ENCODE results near the gene NDST1.

The NDST1 gene

GRCh38 chr5:150500328-150500841 is 7.5 kb upstream of the NDST1 start:
- H3K9me3 ChIP-seq (ENCODE audit: insufficient read depth, low read depth, low read length), result no peaks in the 10 kb centered on the region
- H3K36me3 ChIP-seq (ENCODE audit: insufficient read depth, low read length), result no peaks in the 10 kb centered on the region
- H3K4me3 ChIP-seq (ENCODE audit: low read length), result no peak overlapping the region
- no peak overlapping the region for H3K27ac ChIP-seq (ENCODE audit: low read depth, low read length)
- no peaks in the 10 kb centered on the region for H3K27me3 ChIP-seq (ENCODE audit: insufficient read depth, low read length)
- peaks cover 26% of the 10 kb centered on the region for H3K4me1 ChIP-seq (ENCODE audit: insufficient read depth, low read length)
- WGBS, result 95% methylated on average over 3 of the region's 3 CpGs
- H3K9ac ChIP-seq (ENCODE audit: low read depth, low read length), result no peak overlapping the region

- peaks cover 26% of the 10 kb centered on the region for H3K4me1 ChIP-seq (ENCODE audit: insufficient read depth, low read length)
- H3K4me3 ChIP-seq (ENCODE audit: low read length), result no peak overlapping the region
- peaks cover 2% of the 10 kb centered on the region; the same call in 1 of the 2 replicates for H3K36me3 ChIP-seq (ENCODE audit: insufficient read depth, low read length)
- H3K27ac ChIP-seq (ENCODE audit: low read depth, low read length), result no peak overlapping the region
- H3K9ac ChIP-seq (ENCODE audit: low read depth, low read length), result no peak overlapping the region
- H3K27me3 ChIP-seq (ENCODE audit: insufficient read depth, low read length), result no peaks in the 10 kb centered on the region
- H3K9me3 ChIP-seq (ENCODE audit: insufficient read depth, low read depth, low read length), result no peaks in the 10 kb centered on the region
- WGBS, result 98% methylated on average over 8 of the region's 8 CpGs
These were observed 7.0 kb upstream of the NDST1 start for GRCh38 chr5:150500905-150501304.

GRCh38 chr5:150502106-150502505 is 5.8 kb upstream of the NDST1 start:
- no peaks in the 10 kb centered on the region for H3K9me3 ChIP-seq (ENCODE audit: insufficient read depth, low read depth, low read length)
- no peak overlapping the region for H3K27ac ChIP-seq (ENCODE audit: low read depth, low read length)
- H3K4me3 ChIP-seq (ENCODE audit: low read length), result no peak overlapping the region
- H3K36me3 ChIP-seq (ENCODE audit: insufficient read depth, low read length), result peaks cover 2% of the 10 kb centered on the region; the same call in 1 of the 2 replicates
- peaks cover 30% of the 10 kb centered on the region for H3K4me1 ChIP-seq (ENCODE audit: insufficient read depth, low read length)
- H3K9ac ChIP-seq (ENCODE audit: low read depth, low read length), result no peak overlapping the region
- no peaks in the 10 kb centered on the region for H3K27me3 ChIP-seq (ENCODE audit: insufficient read depth, low read length)
- 89% methylated on average over 8 of the region's 8 CpGs for WGBS

- H3K27me3 ChIP-seq (ENCODE audit: insufficient read depth, low read length), result no peaks in the 10 kb centered on the region
- peaks cover 23% of the 10 kb centered on the region for H3K4me1 ChIP-seq (ENCODE audit: insufficient read depth, low read length)
- no peaks in the 10 kb centered on the region for H3K9me3 ChIP-seq (ENCODE audit: insufficient read depth, low read depth, low read length)
- H3K4me3 ChIP-seq (ENCODE audit: low read length), result no peak overlapping the region
- no peak overlapping the region for H3K27ac ChIP-seq (ENCODE audit: low read depth, low read length)
- 66% methylated on average over 3 of the region's 3 CpGs for WGBS
- no peak overlapping the region for H3K9ac ChIP-seq (ENCODE audit: low read depth, low read length)
- H3K36me3 ChIP-seq (ENCODE audit: insufficient read depth, low read length), result peaks cover 2% of the 10 kb centered on the region; the same call in 1 of the 2 replicates
These were observed 5.1 kb upstream of the NDST1 start for GRCh38 chr5:150502847-150503246.

- WGBS, result 99% methylated on average over 4 of the region's 4 CpGs
- Histone ChIP-seq H3K36me3 (ENCODE audit: insufficient read depth, low read length) (peaks cover 2% of the 10 kb centered on the region; the same call in 1 of the 2 replicates), H3K9ac (ENCODE audit: low read depth, low read length) (no peak overlapping the region), H3K27ac (ENCODE audit: low read depth, low read length) (no peak overlapping the region), H3K27me3 (ENCODE audit: insufficient read depth, low read length) (no peaks in the 10 kb centered on the region), H3K4me3 (ENCODE audit: low read length) (no peak overlapping the region), H3K9me3 (ENCODE audit: insufficient read depth, low read depth, low read length) (no peaks in the 10 kb centered on the region), H3K4me1 (ENCODE audit: insufficient read depth, low read length) (peaks cover 20% of the 10 kb centered on the region)
These were observed 4.5 kb upstream of the NDST1 start for GRCh38 chr5:150503386-150503785.

GRCh38 chr5:150503977-150504620 is 3.8 kb upstream of the NDST1 start:
- H3K9me3 ChIP-seq (ENCODE audit: insufficient read depth, low read depth, low read length), result no peaks in the 10 kb centered on the region
- WGBS, result 92% methylated on average over 9 of the region's 9 CpGs
- peaks cover 21% of the 10 kb centered on the region for H3K4me1 ChIP-seq (ENCODE audit: insufficient read depth, low read length)
- H3K9ac ChIP-seq (ENCODE audit: low read depth, low read length), result no peak overlapping the region
- H3K27me3 ChIP-seq (ENCODE audit: insufficient read depth, low read length), result no peaks in the 10 kb centered on the region
- no peak overlapping the region for H3K4me3 ChIP-seq (ENCODE audit: low read length)
- H3K27ac ChIP-seq (ENCODE audit: low read depth, low read length), result no peak overlapping the region
- peaks cover 2% of the 10 kb centered on the region; the same call in 1 of the 2 replicates for H3K36me3 ChIP-seq (ENCODE audit: insufficient read depth, low read length)

- 96% methylated on average over 8 of the region's 8 CpGs for WGBS
- Histone ChIP-seq H3K27me3 (ENCODE audit: insufficient read depth, low read length) (no peaks in the 10 kb centered on the region), H3K27ac (ENCODE audit: low read depth, low read length) (no peak overlapping the region), H3K9me3 (ENCODE audit: insufficient read depth, low read depth, low read length) (no peaks in the 10 kb centered on the region), H3K4me1 (ENCODE audit: insufficient read depth, low read length) (peaks cover 15% of the 10 kb centered on the region), H3K36me3 (ENCODE audit: insufficient read depth, low read length) (peaks cover 2% of the 10 kb centered on the region; the same call in 1 of the 2 replicates), H3K9ac (ENCODE audit: low read depth, low read length) (no peak overlapping the region), H3K4me3 (ENCODE audit: low read length) (no peak overlapping the region)
These were observed 2.9 kb upstream of the NDST1 start for GRCh38 chr5:150505041-150505511.

- H3K27me3 ChIP-seq (ENCODE audit: insufficient read depth, low read length), result no peaks in the 10 kb centered on the region
- no peaks in the 10 kb centered on the region for H3K9me3 ChIP-seq (ENCODE audit: insufficient read depth, low read depth, low read length)
- peaks cover 22% of the 10 kb centered on the region for H3K4me1 ChIP-seq (ENCODE audit: insufficient read depth, low read length)
- H3K9ac ChIP-seq (ENCODE audit: low read depth, low read length), result no peak overlapping the region
- no peak overlapping the region for H3K27ac ChIP-seq (ENCODE audit: low read depth, low read length)
- peaks cover 2% of the 10 kb centered on the region; the same call in 1 of the 2 replicates for H3K36me3 ChIP-seq (ENCODE audit: insufficient read depth, low read length)
- WGBS, result 92% methylated on average over 8 of the region's 8 CpGs
- H3K4me3 ChIP-seq (ENCODE audit: low read length), result no peak overlapping the region
These were observed 2.1 kb upstream of the NDST1 start for GRCh38 chr5:150505816-150506215.

- 80% methylated on average over 11 of the region's 11 CpGs for WGBS
- H3K4me1 ChIP-seq (ENCODE audit: insufficient read depth, low read length), result peaks cover 32% of the 10 kb centered on the region
- no peak overlapping the region for H3K4me3 ChIP-seq (ENCODE audit: low read length)
- H3K27ac ChIP-seq (ENCODE audit: low read depth, low read length), result no peak overlapping the region
- no peaks in the 10 kb centered on the region for H3K27me3 ChIP-seq (ENCODE audit: insufficient read depth, low read length)
- H3K36me3 ChIP-seq (ENCODE audit: insufficient read depth, low read length), result peaks cover 2% of the 10 kb centered on the region; the same call in 1 of the 2 replicates
- H3K9me3 ChIP-seq (ENCODE audit: insufficient read depth, low read depth, low read length), result no peaks in the 10 kb centered on the region
- no peak overlapping the region for H3K9ac ChIP-seq (ENCODE audit: low read depth, low read length)
These were observed 1.1 kb upstream of the NDST1 start for GRCh38 chr5:150506571-150507473.

- Histone ChIP-seq H3K4me3 (ENCODE audit: low read length) (no peak overlapping the region), H3K36me3 (ENCODE audit: insufficient read depth, low read length) (peaks cover 2% of the 10 kb centered on the region; the same call in 1 of the 2 replicates), H3K27ac (ENCODE audit: low read depth, low read length) (no peak overlapping the region), H3K9ac (ENCODE audit: low read depth, low read length) (no peak overlapping the region), H3K9me3 (ENCODE audit: insufficient read depth, low read depth, low read length) (no peaks in the 10 kb centered on the region), H3K27me3 (ENCODE audit: insufficient read depth, low read length) (no peaks in the 10 kb centered on the region), H3K4me1 (ENCODE audit: insufficient read depth, low read length) (peaks cover 40% of the 10 kb centered on the region)
- WGBS, result 88% methylated on average over 2 of the region's 2 CpGs
These were observed 328 bp downstream of the NDST1 start for GRCh38 chr5:150508277-150508640.

GRCh38 chr5:150508828-150509227 is 897 bp downstream of the NDST1 start:
- peaks cover 40% of the 10 kb centered on the region for H3K4me1 ChIP-seq (ENCODE audit: insufficient read depth, low read length)
- WGBS, result 75% methylated on average over 4 of the region's 4 CpGs
- H3K27me3 ChIP-seq (ENCODE audit: insufficient read depth, low read length), result no peaks in the 10 kb centered on the region
- H3K9ac ChIP-seq (ENCODE audit: low read depth, low read length), result no peak overlapping the region
- H3K4me3 ChIP-seq (ENCODE audit: low read length), result no peak overlapping the region
- H3K36me3 ChIP-seq (ENCODE audit: insufficient read depth, low read length), result peaks cover 2% of the 10 kb centered on the region; the same call in 1 of the 2 replicates
- no peaks in the 10 kb centered on the region for H3K9me3 ChIP-seq (ENCODE audit: insufficient read depth, low read depth, low read length)
- H3K27ac ChIP-seq (ENCODE audit: low read depth, low read length), result no peak overlapping the region
